Stimulated activated CD4-positive, alpha-beta T cell treated with anti-CD3 and anti-CD28 coated beads, Interleukin-2, amount 100 ng/mL, for 24 hours (primary cell): Measurements from ENCODE around the gene DCUN1D3.
"Not testable (repeated sequence)": the region's sequence is repeated elsewhere in the genome, so short reads cannot be mapped to it uniquely, and the experiment has no call there.

ENCODE experiments used
- DNase-seq, 2 donors: peaks; one replicate each; pipeline ENCODE4 v3.0.0-alpha.2; 2020

The DCUN1D3 gene, protein sequence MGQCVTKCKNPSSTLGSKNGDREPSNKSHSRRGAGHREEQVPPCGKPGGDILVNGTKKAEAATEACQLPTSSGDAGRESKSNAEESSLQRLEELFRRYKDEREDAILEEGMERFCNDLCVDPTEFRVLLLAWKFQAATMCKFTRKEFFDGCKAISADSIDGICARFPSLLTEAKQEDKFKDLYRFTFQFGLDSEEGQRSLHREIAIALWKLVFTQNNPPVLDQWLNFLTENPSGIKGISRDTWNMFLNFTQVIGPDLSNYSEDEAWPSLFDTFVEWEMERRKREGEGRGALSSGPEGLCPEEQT

DNA sequence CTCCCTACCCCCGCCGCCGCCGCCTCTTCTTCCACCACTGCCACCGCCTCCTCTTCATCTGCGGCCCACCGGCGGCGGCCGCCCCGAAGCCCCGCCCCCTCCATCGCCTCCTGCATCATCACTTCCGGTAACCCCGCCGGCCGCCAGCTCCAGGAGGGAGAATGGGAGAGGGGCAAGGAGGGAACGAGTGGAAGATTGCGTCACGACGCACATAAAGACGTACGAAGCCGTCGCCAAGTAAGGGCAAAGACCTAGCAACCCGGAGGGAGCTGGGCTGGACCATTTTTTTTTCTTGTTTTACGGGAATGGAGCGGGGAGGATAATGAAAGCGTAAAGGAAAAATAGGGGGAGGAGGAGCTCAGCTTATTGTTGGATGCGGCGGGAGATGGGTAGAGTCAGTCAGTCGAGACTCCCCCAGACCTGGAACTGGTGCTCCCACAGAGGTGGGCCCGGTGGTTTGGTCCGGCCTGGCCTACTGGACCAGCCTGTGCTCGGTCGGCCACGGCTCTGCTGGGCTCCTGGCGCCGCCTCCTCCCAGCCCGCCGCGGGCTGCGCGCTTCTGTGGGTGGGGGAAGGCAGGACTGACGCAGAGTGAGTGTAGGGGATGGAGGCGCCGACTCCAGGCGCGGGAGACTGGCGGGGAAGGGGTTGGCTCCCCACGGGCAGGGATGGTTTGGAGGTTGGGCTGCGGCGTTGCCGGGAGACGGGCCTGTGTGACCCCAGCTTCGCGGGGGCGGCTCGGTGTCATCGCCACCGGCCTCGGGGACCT lies at the start of gene DCUN1D3, which contains the start of gene LYRM1:
Gene DCUN1D3 (minus strand): TSS at position 60 of the 769 bp plus-strand sequence. CDS start 37,820 bp downstream, outside the sequence.
Gene LYRM1 (plus strand): TSS at position 473 of the 769 bp plus-strand sequence. CDS start 14,785 bp downstream, outside the sequence.
- DNase-seq, result peak; percentile 91 to 93

DNA sequence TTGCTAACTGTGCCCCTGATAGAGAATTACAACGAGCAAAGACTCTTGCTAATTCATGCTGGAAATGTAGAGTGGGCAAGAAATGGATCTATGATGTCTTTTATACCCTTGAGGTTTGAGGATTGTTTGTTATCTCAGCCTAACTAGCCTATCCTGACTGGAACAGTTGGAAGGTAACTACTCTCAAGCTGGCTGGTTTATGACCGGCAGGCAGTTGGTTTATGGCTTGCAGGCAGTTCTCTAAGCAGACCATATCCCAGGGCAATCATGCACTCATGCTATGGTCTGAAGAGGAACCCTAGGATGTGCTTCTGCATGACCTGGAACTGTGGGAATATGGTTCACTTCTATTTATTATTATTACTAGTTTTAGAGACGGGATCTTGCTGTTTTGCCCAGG lies 49.5 kb upstream of the DCUN1D3 start:
- DNase-seq, result no peak

DNA sequence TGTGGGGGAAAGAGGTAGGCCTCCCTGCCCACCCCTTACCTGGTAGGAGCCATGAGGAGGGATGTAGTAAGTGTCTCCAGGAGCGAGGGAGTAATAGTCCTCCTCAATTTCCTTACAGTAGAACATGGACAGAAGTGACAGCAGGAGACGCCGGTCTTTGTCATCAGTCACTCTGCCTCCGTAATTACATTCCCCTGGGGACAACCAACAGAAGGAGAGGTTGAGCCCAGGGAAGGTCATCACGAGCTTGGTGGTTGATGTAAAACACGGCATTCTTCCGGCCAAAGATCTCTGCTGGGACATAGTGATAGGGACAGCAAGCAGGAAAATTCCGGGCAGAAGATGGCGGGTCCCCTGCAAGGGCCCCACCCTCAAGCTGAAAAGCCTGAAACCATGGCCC lies 48.3 kb upstream of the DCUN1D3 start:
- DNase-seq, result no peak

DNA sequence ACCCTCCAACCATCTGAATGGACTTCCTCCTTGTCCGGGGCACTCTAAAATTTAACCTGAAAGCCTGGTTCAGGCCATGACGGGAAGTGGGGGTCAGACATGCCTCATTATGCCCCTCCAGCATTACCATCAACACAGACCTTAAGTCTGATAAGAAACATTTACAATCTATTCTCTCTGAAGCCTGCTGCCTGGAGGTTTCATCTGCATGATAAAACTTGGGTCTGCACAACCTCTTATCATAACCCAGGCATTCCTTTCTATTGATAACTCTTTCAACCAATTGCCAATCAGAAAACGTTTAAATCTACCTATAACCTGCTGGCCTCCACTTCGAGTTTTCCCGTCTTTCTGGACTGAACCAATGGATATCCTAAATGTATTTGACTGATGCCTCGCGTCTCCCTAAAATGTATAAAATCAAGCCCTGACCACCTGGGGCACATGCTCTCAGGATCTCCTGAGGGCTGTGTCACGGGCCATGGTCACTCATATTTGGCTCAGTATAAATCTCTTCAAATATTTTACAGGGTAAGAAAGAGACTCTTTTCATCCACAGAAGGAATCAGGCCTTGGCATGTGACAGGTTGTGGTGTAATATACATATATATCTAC lies 46.0 kb upstream of the DCUN1D3 start:
- DNase-seq, result no peak

DNA sequence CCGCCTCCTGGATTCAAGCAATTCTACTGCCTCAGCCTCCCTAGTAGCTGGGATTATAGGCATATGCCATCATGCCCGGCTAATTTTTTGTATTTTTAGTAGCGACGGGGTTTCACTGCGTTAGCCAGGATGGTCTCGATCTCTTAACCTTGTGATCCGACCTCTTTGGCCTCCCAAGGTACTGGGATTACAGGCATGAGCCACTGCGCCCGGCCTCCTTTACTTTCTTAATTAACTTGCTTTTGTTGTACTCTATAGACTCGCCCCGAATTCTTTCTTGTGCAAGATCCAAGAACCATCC lies 45.4 kb upstream of the DCUN1D3 start:
- not testable (repeated sequence) for DNase-seq

DNA sequence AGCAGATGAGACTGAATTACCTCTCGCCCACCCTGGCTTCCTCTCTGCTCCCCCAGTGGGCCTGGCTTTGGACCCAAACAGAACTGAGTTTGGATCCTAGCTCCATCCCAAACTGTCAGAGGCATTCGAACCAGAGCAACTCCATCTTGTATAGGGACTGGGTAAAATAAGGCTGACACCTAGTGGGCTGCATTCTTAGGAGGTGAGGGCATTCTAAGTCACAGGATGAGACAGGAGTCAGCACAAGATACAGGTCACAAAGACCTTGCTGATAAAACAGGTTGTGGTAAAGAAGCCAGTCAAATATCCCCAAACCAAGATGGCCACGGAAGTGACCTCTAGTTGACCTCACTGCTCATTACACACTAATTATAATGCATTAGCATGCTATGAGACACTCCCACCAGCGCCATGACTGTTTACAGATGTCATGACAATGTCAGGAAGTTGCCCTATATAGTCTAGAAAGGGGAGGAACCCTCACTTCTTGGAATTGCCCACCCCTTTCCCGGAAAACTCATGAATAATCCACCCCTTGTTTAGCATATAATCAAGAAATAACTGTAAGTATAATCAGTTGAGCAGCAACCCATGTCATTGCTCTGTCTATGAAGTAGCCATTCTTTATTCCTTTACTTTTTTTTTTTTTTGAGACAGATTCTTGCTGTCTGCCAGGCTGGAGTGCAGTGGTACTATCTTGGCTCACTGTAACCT lies 44.9 kb upstream of the DCUN1D3 start:
- DNase-seq, result peak; percentile 33 to 46

DNA sequence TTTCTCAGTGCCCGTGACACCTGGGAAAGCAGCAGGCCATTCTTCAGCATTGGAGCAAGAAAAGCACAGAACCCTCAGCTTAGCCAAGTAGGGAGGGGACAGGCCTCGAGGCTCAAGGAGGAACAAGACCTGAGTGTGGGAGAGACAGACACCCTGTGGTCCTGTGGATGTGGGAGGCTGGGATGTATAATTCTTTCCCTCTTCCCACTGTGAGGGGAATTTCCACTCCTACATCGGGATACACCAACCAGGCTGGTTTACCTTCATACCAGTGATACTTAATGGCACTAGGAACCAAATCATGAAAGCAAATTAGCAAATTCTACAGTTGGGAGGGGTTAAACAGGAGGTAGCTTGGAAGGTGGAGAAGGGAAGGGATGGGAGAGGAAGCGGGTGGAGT lies 42.1 kb upstream of the DCUN1D3 start:
- DNase-seq, result no peak

DNA sequence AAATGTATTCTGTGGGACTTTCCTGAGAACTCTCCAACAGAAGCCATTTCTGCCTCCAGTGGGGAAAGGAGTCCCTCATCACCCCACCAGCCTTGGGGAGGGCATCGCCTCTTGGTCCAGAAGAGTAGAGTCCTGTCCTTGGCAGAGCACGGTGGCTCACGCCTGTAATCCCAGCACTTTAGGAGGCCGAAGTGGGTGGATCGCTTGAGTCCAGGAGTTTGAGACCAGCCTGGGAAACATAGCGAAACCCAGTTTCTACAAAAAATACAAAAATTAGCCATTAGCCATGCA lies 41.4 kb upstream of the DCUN1D3 start:
- DNase-seq, result no peak

DNA sequence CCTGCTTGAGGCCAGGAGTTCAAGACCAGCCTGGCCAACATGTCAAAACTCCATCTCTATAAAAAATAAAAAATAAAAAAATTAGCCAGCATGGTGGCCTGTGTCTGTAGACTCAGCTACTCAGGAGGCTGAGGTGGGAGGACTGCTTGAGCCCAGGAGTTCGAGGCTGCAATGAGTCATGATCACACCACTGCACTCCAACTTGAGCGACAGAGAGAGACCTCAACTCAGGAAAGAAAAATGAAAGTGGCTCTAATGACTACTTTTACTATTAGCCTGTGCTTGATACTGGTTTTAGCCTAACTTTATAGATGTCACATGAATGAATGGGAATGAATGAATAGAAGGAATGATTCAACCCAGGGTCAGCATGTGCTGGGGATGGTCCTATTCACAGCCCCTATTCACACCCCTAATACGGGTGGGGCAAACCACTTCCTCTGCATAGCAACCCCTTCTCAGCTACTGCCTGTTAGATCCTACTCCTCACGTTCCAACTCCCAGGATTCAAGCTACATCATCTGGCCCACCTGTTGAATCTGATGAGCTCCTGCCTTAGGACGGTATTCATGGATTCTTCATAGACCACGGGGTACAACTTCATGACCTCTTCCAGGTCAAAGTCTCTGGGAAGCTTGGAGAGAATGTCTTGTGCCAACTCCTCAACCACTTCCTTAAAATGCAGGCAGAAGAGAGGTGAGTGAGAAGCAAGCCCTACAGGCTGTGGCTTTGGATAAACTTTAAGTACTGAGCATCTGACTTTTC lies 40.9 kb upstream of the DCUN1D3 start:
- no peak for DNase-seq

DNA sequence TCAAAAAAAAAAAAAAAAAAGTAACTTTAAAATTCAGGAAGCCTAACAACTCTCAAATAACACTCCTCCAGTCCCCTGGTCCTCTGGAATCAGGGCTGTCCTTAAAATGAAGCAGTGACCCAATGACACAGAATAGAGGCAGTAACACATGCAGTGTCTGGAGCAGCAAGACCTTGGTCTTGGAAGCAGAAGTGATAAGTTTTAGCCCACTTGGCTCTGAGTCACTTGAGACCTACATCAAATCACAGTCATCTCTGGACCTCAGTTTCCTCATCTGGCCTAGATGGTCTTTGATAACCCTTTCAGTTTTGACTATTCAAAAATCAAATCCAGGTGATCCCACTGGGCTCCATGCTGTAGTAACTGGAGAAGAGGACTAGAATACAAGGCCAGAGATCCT lies 39.5 kb upstream of the DCUN1D3 start:
- no peak for DNase-seq

DNA sequence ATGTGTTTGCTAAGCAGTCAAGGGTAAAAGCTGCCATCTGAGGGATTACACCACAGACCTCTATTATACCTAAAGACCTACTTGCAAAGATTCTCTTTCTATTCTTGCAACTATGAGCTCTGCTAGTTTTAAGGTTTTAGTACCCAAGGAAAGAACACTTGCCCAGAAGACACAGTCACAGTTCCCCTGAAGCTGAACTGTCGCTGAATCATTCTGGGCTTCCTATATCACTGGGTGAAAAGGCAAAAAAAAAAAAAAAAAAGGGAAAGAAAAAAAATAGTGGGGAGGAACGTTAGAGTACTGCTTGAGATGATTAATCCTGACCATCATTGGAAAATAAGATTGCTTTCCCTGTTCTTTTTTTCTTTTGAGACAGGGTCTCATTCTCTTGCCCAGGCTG lies 38.3 kb upstream of the DCUN1D3 start:
- no peak for DNase-seq

DNA sequence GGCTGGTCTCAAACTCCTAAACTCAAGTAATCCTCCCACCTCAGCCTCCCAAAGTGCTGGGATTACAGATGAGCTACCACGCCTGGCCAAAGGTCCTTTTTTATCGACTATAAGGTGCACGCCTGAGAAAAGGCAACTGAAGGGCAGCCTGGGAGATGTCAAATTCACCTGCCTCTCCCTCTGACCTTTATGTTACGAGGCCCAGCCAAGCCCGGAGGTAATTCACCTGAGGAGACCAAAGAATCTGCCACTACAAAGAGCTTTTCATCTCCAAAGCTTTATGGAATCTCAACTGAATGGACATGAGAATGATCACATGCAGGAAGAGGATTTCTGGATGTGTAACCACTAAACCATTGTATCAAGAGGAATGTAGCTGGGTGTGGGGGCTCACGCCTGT lies 37.6 kb upstream of the DCUN1D3 start:
- DNase-seq, result no peak

DNA sequence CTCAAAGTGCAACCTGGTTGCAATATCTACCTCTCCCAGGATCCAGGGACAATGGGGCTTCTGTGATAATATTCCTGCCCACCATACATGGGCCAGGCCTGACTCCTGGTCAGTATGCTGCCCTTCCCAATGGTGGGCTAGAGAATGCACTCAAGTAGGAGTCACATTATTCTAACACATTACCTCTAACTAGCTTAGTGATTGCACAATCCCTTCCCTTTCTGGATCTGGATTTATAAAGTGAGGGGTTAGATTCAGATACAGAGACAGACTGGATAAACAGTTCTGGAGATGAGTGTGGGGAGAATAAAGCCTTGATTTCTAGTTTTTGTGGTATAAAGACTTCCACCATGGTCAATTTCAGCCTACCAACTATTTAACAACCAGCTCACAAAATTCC lies 33.4 kb upstream of the DCUN1D3 start:
- DNase-seq, result no peak

DNA sequence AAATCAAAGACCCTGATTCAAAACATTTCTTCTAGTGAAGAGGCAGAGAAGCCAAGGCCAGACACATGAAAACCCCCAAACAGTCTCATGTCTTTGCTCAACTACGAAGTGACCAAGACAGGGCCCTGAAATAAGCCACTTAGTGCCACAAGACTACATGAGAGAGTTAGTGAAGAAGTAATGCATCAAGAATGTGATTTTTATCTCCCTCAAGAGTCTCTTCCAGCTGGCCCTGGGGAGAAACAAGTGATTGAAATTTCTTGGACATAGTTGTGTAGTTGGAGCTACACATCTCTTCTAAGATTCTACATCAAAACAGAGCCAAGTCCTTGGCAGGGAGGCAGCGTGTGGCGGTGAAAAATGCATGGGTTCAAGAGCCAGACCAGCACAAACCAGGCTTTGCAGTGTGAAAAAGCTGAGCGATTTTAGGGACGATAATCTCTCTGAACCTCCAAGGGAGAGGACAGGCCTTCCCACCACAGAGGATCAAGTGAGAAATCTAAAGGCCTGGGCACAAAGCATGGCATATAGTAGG lies 31.0 kb upstream of the DCUN1D3 start:
- no peak for DNase-seq

DNA sequence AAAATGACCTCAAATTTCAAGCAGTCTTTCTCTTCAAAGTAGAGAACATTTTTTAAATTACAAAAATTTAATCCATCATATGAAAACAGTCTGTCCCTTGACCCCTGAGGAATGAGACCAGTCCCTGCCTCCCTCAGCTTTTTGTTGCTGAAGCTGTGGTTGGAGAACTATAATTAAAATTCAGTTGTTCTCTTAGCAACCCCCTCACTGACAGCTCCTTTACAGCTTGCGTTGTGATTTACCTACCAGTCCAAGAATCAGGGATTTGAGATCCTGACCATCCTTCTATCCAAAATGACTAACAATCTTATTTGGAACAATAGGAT lies 30.2 kb upstream of the DCUN1D3 start:
- no peak for DNase-seq

DNA sequence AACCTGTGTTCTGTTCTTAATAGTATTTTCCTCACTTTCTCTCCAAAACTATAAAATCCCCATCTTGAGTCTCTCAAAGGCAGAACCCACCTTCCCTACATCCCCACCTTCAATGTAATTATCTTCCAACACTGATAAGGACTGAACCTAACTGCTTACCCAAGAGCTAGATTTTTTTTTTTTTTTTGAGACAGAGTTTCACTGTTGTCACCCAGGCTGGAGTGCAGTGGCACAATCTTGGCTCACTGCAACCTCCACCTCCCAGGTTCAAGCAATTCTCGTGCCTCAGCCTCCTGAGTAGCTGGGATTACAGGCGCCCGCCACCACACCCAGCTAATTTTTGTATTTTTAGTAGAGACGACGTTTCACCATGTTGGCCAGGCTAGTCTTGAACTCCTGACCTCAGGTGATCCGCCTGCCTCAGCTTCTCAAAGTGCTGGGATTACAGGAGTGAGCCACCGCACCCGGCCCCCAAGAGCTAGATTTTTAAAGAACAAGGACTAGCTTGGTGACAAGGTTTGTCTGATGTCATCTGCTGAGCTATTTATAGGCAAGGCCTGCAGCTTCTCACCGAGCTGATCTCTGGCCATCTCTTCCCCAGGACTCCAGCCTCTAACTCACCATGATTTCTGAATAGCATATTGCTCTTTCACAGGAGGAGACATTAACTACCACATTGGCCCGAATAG lies 29.7 kb upstream of the DCUN1D3 start:
- DNase-seq, result not testable (repeated sequence)

DNA sequence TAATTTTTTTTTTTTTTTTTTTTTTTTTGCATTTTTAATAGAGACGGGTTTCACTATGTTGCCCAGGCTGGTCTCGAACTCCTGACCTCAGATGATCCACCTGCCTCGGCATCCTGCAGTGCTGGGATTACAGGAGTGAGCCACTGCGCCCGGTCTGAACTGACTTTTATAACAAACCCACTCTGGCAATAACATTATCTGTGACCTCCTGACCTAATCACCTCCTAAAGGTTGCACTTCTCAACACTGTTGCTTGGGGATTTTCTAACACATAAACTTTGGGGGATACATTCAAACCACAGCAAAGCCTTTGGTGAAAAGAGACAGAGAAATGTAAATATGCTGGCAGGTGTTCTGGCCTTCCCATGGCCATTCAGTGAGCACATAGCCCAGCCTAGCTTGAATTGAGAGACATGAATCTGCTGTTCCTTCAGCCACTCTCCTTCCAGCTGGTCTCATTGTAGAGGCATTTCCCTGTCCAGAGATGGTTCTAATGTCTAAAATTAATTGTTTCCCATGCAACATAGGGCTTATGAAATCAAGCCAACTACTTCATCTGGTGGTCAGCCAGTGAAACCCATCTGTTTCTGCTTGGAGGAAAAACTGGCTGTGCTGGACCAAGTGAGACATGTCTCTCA lies 28.7 kb upstream of the DCUN1D3 start:
- no peak for DNase-seq

DNA sequence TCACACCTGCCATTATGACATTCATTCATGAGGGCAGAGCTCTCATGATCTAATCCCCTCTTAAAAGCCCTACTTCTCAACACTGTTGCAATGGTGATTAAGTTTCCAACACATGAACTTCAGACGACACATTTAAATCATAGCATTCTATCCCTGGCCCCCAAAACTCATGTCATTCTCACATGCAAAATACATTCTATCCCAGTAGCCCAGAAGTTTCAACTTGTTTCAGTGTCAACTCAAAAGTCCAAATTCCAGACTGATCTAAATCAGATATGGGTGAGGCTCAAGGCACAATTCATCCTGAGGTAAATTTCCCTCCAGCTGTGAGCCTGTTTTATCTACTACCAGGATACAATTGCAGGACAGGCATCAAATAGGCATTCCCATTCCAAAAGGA lies 25.6 kb upstream of the DCUN1D3 start:
- no peak for DNase-seq

DNA sequence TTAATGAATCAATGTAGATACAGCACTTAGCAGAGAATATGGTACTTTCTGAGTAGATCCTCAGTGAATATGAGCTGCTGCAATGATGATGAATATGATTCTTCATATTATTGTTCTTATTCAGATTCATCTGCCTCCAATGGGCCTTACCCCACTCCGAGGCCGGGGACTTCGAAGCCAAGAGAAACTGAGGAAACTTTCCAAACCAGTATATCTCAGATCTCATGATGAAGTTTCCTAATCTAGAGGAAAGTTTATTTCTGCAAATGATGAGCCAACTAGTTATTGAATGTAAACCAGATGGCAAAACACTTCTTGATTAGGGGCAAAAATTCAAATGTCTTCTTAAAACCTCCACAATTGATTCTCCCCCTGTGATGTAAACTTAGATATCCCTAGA lies 23.7 kb upstream of the DCUN1D3 start:
- DNase-seq, result no peak

DNA sequence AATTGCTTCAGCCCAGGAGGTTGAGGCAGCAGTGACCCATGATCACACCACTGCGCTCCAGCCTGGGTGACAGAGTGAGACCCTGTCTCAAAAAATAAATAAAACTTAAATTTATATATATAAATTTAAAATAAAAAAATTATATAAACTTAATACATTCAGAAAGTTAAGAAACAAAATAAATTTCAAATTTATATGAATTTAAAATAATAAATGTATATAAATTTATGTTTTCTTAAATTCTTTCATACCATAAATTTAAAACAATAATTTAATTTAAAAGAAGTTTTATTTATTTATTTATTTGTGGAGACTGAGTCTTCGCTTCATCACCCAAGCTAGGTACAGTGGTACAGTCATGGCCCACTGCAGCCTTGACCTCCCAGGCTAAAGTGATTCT lies 20.6 kb upstream of the DCUN1D3 start:
- DNase-seq, result no peak

DNA sequence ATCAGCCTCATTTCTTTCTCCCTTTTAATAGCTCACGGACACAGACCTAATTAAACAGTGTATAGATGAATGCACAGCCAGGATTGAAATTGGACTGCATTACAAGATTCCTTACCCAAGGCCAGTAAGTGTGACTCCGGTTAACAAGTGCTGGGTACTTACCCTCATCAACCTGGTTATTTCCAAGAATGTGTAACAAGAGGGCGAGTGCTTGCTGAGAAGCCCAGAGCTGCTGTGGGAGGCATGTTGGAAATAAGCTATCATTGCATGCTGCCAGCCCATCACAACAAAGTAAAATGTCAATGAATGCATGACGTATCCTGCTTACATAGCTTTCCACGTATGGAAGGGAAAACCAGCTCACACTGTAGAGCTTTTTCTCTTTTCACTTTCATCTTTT lies 19.9 kb upstream of the DCUN1D3 start:
- DNase-seq, result no peak
